Panc1 (cell line): Measurements from ENCODE around the gene KCNG2. TPM values are rescaled to one million over a fixed set of nuclear protein-coding genes. Genes with fewer than 3 reads are reported as not detected.
A peak's percentile ranks its signal among the peaks of the same experiment; 100 is the strongest.
"Not testable (repeated sequence)": the region's sequence is repeated elsewhere in the genome, so short reads cannot be mapped to it uniquely, and the experiment has no call there.

Source experiments
- ATAC-seq: fragments of 200-7000 bp; cut with Tn5 transposase; 2 replicates; pipeline ENCODE4 v1.9.1; 2020; ENCODE audit warnings: mild to moderate bottlenecking, moderate library complexity
- BruUV-seq: library from RNA; stranded (reverse); fragments of 400-500 nt; replicated peaks from 2 replicates; lab custom pipeline; 2021; lab: Mats Ljungman, UMichigan
- CTCF ChIA-PET: fragments of 300-600 bp; sonication (Branson Sonifier 250); formaldehyde crosslinking; loops from one replicate; lab custom pipeline; 2022; ENCODE audit warnings: antibody characterized with exemption; lab: Charles Lee
- POLR2A ChIA-PET: fragments of 300-600 bp; sonication (Branson Sonifier 250); formaldehyde crosslinking; loops from one replicate; lab custom pipeline; 2022; ENCODE audit warnings: antibody characterized with exemption; lab: Charles Lee
- DNase-seq: peaks from one replicate; pipeline ENCODE4 v3.0.0-alpha.2; 2010; ENCODE audit warnings: low read depth, low spot score
- H3K27ac ChIP-seq: 2 replicates; pipeline ENCODE4 v1.5.1; 2011; ENCODE audit warnings: mild to moderate bottlenecking, low read length, inconsistent platforms
- H3K27me3 ChIP-seq: fragments of 200-500 bp; sonication (Bioruptor generic); 2 replicates; pipeline ENCODE4 v1.6.0; 2014; ENCODE audit warnings: low read length, inconsistent platforms; ENCODE audit not compliant: control insufficient read depth, insufficient read depth
- H3K36me3 ChIP-seq: fragments of 200-500 bp; sonication (Bioruptor generic); 2 replicates; pipeline ENCODE4 v1.5.1; 2014; ENCODE audit warnings: inconsistent platforms, mild to moderate bottlenecking, low read length, moderate library complexity; ENCODE audit not compliant: control insufficient read depth, insufficient read depth
- H3K4me1 ChIP-seq: 2 replicates; pipeline ENCODE4 v1.5.1; 2011; ENCODE audit warnings: inconsistent platforms, mild to moderate bottlenecking, low read length, moderate library complexity; ENCODE audit not compliant: control insufficient read depth, insufficient read depth
- H3K4me3 ChIP-seq, 2 experiments: 2 replicates each; pipeline ENCODE4 v1.5.1; 2011 to 2012; ENCODE audit warnings: low read depth in 2 of 2, low read length in 2 of 2, mild to moderate bottlenecking in 2 of 2, inconsistent platforms in 1 of 2, moderate library complexity in 1 of 2
- H3K9me3 ChIP-seq: fragments of 200-500 bp; sonication (Bioruptor generic); 2 replicates; pipeline ENCODE4 v1.5.1; 2014; ENCODE audit warnings: low read depth, mild to moderate bottlenecking, inconsistent platforms, low read length, moderate library complexity; ENCODE audit not compliant: control insufficient read depth, insufficient read depth
- CTCF ChIP-seq: fragments of 450-650 bp; IDR thresholded peaks from 2 replicates; pipeline ENCODE4 v1.5.1; 2017; ENCODE audit warnings: mild to moderate bottlenecking
- POLR2AphosphoS5 ChIP-seq: IDR thresholded peaks from 2 replicates; pipeline ENCODE4 v1.6.1; 2012; ENCODE audit warnings: mild to moderate bottlenecking, low read depth, low read length, moderate library complexity
- REST ChIP-seq, 2 experiments: IDR thresholded peaks; 2 replicates each; pipeline ENCODE4 v1.6.1; 2011 to 2012; ENCODE audit warnings: low read depth in 2 of 2, control low read depth in 1 of 2, low read length in 1 of 2, mild to moderate bottlenecking in 1 of 2, moderate library complexity in 1 of 2; ENCODE audit not compliant: insufficient read depth in 1 of 2
- SIN3A ChIP-seq: IDR thresholded peaks from 2 replicates; pipeline ENCODE4 v1.6.1; 2012; ENCODE audit warnings: low read depth, mild to moderate bottlenecking, low read length, moderate library complexity, borderline replicate concordance; ENCODE audit not compliant: insufficient read depth
- TCF7L2 ChIP-seq: IDR thresholded peaks from 2 replicates; pipeline ENCODE4 v1.6.1; 2011; ENCODE audit warnings: mild to moderate bottlenecking, low read depth, low read length, inconsistent platforms
- in situ Hi-C: cut with HindIII; loops from 2 replicates; pipeline ENCODE4 v1.10.0; 2016; ENCODE audit warnings: low sequenced_read_pairs, low pct_unique_long_range_greater_than_20kb
- intact Hi-C: fragments of 100-400 bp; cut with micrococcal nuclease; formaldehyde crosslinking; loops from one replicate; pipeline ENCODE4 v1.10.0; 2022; ENCODE audit not compliant: unreplicated experiment
- total RNA-seq: library from RNA; stranded (reverse); gene quantifications from one replicate; pipeline ENCODE4 v1.2.1, GENCODE V29; 2021; ENCODE audit not compliant: unreplicated experiment

Gene KCNG2
- total RNA-seq, 1 experiment from 2014 or later: not detected

- no TSS peak for BruUV-seq
- 0 out of 2 replicates have a peak, but pooled peaks have one; percentile 8 for ATAC-seq
- CTCF ChIA-PET: no interaction called here
- H3K27ac ChIP-seq: no peak overlapping the region
- no peaks in the 10 kb centered on the region for H3K9me3 ChIP-seq
- no peak for TF ChIP-seq TCF7L2
- TF ChIP-seq CTCF: no peak
- TF ChIP-seq SIN3A: no peak
- TF ChIP-seq POLR2AphosphoS5: no peak
- no peak for TF ChIP-seq REST (IDR thresholded peaks at IDR 0.05; ENCODE audit: insufficient read depth in 1 of 2, low read depth in 2 of 2, low read length in 1 of 2)
- H3K27me3 ChIP-seq: no peaks in the 10 kb centered on the region
- DNase-seq: no peak
- intact Hi-C loops (no loop called here), in situ Hi-C loops (no loop called here)
- POLR2A ChIA-PET: no interaction called here
- peaks cover 3% of the 10 kb centered on the region; the same call in 1 of the 2 replicates for H3K36me3 ChIP-seq
- H3K4me1 ChIP-seq: no peaks in the 10 kb centered on the region
- H3K4me3 ChIP-seq: no peak overlapping the region
Observed at GRCh38 chr18:79749251-79750191, 48.2 kb upstream of the KCNG2 start.

- DNase-seq (no peak), ATAC-seq (peak; percentile 40)
- no peak overlapping the region for H3K27ac ChIP-seq
- H3K4me3 ChIP-seq: no peak overlapping the region
- in situ Hi-C loops: no loop called here
- POLR2A ChIA-PET: no interaction called here
- no peak for TF ChIP-seq SIN3A
- TF ChIP-seq POLR2AphosphoS5: no peak
- no peak for TF ChIP-seq REST (IDR thresholded peaks at IDR 0.05; ENCODE audit: insufficient read depth in 1 of 2, low read depth in 2 of 2, low read length in 1 of 2)
- no peak for TF ChIP-seq CTCF
- TF ChIP-seq TCF7L2: no peak
- H3K36me3 ChIP-seq: peaks cover 3% of the 10 kb centered on the region; the same call in 1 of the 2 replicates
- CTCF ChIA-PET: no interaction called here
- intact Hi-C loops: no loop called here
- H3K27me3 ChIP-seq: no peaks in the 10 kb centered on the region
- BruUV-seq: no TSS peak
- no peaks in the 10 kb centered on the region for H3K4me1 ChIP-seq
- no peaks in the 10 kb centered on the region for H3K9me3 ChIP-seq
Observed at GRCh38 chr18:79750980-79751571, 46.7 kb upstream of the KCNG2 start.

GRCh38 chr18:79751918-79752578, 45.7 kb upstream of the KCNG2 start:
- CTCF ChIA-PET, intact Hi-C loops, H3K9me3 ChIP-seq, ATAC-seq, H3K36me3 ChIP-seq, H3K4me1 ChIP-seq, H3K27ac ChIP-seq, POLR2A ChIA-PET, H3K27me3 ChIP-seq, BruUV-seq, DNase-seq, H3K4me3 ChIP-seq, in situ Hi-C loops: not testable (repeated sequence)
